IPS-20b (cell line): ENCODE measurements around the gene VPS52.
"Not testable (repeated sequence)": the region's sequence is repeated elsewhere in the genome, so short reads cannot be mapped to it uniquely, and the experiment has no call there.

Source experiments
- H3K27ac ChIP-seq: one replicate; pipeline ENCODE4 v1.5.1; 2013; ENCODE audit warnings: low read length
- H3K27me3 ChIP-seq: 2 replicates; pipeline ENCODE4 v1.6.1; 2013; ENCODE audit warnings: mild to moderate bottlenecking, low read length, inconsistent platforms; ENCODE audit not compliant: insufficient read depth
- H3K36me3 ChIP-seq: 2 replicates; pipeline ENCODE4 v1.6.1; 2013; ENCODE audit warnings: low read depth, mild to moderate bottlenecking, inconsistent platforms, low read length, moderate library complexity; ENCODE audit not compliant: insufficient read depth
- H3K4me1 ChIP-seq: 2 replicates; pipeline ENCODE4 v1.6.1; 2013; ENCODE audit warnings: mild to moderate bottlenecking, control low read depth, inconsistent platforms, low read length, moderate library complexity; ENCODE audit not compliant: insufficient read depth
- H3K4me3 ChIP-seq: 2 replicates; pipeline ENCODE4 v1.5.1; 2013; ENCODE audit warnings: mild to moderate bottlenecking, low read length, inconsistent platforms
- H3K9ac ChIP-seq: 2 replicates; pipeline ENCODE4 v1.6.1; 2013; ENCODE audit warnings: low read depth, mild to moderate bottlenecking, inconsistent platforms, low read length, moderate library complexity
- H3K9me3 ChIP-seq: 2 replicates; pipeline ENCODE4 v1.6.1; 2013; ENCODE audit warnings: mild to moderate bottlenecking, low read depth, low read length, inconsistent platforms; ENCODE audit not compliant: insufficient read depth

The VPS52 gene

DNA sequence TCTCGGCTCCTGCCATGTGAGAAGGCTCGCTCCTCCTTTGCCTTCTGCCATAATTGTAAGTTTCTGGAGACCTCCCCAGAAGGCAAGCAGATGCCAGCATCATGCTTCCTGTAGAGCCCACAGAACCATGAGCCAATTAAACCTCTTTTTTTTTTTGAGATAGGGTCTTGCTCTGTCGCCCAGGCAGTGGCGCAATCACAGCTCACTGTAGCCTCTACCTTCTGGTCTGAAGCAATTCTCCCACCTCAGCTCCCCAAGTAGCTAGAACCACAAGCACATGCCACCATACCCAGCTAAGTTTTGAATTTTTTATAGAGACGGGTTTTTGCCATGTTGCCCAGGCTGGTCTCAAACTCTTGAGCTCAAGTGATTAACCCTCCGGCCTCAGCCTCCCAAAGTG lies 34.8 kb downstream of the VPS52 start:
- H3K4me1 ChIP-seq, result no peaks in the 10 kb centered on the region
- no peaks in the 10 kb centered on the region for H3K36me3 ChIP-seq
- H3K27me3 ChIP-seq, result peaks cover 15% of the 10 kb centered on the region; the same call in 1 of the 2 replicates
- H3K9me3 ChIP-seq, result no peaks in the 10 kb centered on the region
- H3K4me3 ChIP-seq, result no peak overlapping the region
- H3K9ac ChIP-seq, result no peak overlapping the region
- H3K27ac ChIP-seq, result no peak overlapping the region

- Histone ChIP-seq H3K27ac (no peak overlapping the region), H3K27me3 (0 out of 2 replicates have a peak, but pooled peaks cover 13% of the 10 kb centered on the region), H3K9me3 (no peaks in the 10 kb centered on the region), H3K36me3 (no peaks in the 10 kb centered on the region), H3K4me3 (no peak overlapping the region), H3K9ac (no peak overlapping the region), H3K4me1 (no peaks in the 10 kb centered on the region)
Observed at GRCh38 chr6:33236328-33236727, 35.3 kb downstream of the VPS52 start.

GRCh38 chr6:33235221-33235634 lies 36.4 kb downstream of the VPS52 start:
- Histone ChIP-seq H3K27ac (no peak overlapping the region), H3K9ac (no peak overlapping the region), H3K27me3 (0 out of 2 replicates have a peak, but pooled peaks cover 11% of the 10 kb centered on the region), H3K4me1 (no peaks in the 10 kb centered on the region), H3K4me3 (no peak overlapping the region), H3K9me3 (no peaks in the 10 kb centered on the region), H3K36me3 (no peaks in the 10 kb centered on the region)

DNA sequence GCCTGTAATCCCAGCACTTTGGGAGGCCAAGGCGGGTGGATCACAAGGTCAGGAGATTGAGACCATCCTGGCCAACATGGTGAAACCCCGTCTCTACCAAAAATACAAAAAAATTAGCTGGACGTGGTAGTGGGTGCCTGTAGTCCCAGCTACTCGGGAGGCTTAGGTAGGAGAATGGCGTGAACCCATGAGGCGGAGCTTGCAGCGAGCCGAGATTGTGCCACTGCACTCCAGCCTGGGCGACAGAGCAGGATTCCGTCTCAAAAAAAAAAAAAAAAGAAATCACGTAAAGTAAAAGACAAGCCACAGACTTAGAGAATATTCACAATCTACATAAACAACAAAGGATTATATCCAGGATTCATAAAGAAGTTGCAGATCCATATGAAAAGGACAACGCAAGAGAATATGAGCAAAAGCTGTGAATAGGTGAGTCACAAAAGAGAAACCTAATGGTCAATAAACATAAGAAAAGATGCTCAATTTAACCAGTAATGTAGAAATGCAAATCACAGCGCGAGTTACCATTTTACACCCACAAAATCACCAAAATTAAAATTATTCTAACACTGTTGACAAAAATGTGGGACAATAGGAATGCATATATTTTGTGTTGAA lies 45.1 kb downstream of the VPS52 start:
- H3K9me3 ChIP-seq, H3K36me3 ChIP-seq, H3K27me3 ChIP-seq, H3K27ac ChIP-seq: not testable (repeated sequence)
- H3K9ac ChIP-seq, result peak overlapping the region; percentile 14; the same call in 1 of the 2 replicates
- peaks cover 12% of the 10 kb centered on the region; the same call in 1 of the 2 replicates for H3K4me1 ChIP-seq
- peak overlapping the region; percentile 15 for H3K4me3 ChIP-seq

DNA sequence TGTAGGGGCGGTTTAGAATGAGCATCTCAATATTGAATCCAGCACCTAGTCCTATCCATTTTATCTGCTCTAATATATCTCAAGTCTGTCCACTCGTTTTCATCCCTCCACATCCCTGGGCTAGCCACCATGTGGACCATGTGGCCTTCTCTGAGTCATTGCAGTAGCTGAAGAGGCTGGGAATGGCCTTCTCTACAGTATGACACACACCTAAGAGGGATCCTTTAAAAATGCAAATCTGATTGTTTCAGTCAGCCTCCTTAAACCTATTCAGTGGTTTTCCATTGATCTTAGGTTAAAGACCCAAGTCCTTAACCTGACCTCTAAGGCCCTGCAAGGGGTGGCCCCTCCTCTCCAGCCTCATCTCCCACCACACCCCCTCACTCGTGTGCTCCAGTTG lies 54.0 kb downstream of the VPS52 start:
- Histone ChIP-seq H3K9ac (no peak overlapping the region), H3K9me3 (no peaks in the 10 kb centered on the region), H3K4me3 (no peak overlapping the region), H3K27ac (no peak overlapping the region), H3K4me1 (peaks cover 2% of the 10 kb centered on the region; the same call in 1 of the 2 replicates), H3K36me3 (no peaks in the 10 kb centered on the region), H3K27me3 (peaks cover 77% of the 10 kb centered on the region)

DNA sequence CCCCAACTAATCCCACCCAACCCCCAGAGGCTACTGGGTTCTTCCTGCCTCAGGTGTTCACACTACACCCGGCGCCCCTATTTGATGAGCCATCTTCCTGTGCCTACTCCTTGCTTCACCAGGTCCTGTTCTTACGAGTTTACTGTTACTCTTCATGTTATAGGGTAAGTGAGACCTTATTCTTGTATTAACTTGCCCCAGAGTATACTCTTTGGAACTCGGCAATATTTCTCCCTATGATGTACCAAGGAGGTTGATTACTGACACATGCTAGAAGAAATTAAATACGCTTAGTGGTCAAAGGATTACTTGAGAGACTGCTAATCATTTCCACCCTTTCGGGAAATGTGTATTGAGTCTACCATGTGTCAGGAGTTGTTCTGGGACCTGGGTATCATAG lies 54.4 kb downstream of the VPS52 start:
- no peak overlapping the region for H3K27ac ChIP-seq
- H3K4me1 ChIP-seq, result peaks cover 6% of the 10 kb centered on the region; the same call in 1 of the 2 replicates
- H3K27me3 ChIP-seq, result peaks cover 81% of the 10 kb centered on the region
- no peak overlapping the region for H3K9ac ChIP-seq
- H3K36me3 ChIP-seq, result no peaks in the 10 kb centered on the region
- H3K4me3 ChIP-seq, result no peak overlapping the region
- no peaks in the 10 kb centered on the region for H3K9me3 ChIP-seq

GRCh38 chr6:33216117-33216649 lies 55.5 kb downstream of the VPS52 start:
- Histone ChIP-seq H3K4me3 (no peak overlapping the region), H3K9me3 (no peaks in the 10 kb centered on the region), H3K27ac (no peak overlapping the region), H3K36me3 (no peaks in the 10 kb centered on the region), H3K4me1 (peaks cover 6% of the 10 kb centered on the region; the same call in 1 of the 2 replicates), H3K9ac (no peak overlapping the region), H3K27me3 (peaks cover 91% of the 10 kb centered on the region)

DNA sequence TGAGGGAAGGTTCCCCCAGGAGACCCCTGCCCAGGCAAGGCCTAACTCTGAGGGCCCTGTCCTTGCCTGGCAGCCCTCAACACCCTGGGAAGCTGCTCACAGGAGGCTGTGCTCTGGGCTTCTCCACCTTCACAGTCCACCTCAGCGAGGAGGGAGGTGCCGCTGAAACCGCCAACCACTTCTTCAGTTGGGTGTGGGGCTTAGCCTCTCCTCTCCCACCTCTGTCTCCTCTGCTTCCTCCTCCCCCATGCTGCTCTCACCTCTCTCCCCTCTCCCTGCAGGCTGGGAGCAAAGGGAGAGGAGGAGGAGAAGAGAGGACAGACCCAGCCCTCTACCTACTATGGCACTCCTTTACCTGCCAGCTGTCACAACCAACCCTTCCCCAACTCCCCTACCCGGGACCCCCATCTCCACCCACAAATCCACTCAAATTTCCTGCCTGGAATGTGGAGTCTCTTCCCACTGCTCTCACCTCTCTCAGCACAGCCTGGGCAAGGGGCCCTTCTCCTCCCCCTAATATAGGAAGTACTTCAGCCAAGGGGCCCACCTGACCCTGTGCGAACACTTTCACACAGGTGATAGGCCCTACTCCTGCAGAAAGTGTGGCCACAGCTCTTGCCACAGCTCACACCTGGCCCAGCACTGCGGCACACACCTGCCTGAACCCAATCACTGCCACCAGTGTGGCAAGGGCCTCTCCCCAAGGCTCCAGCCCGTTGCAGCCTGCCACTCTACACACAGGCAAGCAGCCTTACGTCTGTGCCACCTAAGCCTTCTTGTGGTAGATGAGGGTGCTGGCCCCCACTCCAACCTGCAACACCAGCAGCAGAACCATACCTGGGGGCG lies 56.2 kb downstream of the VPS52 start:
- Histone ChIP-seq H3K9ac (no peak overlapping the region), H3K4me1 (peaks cover 6% of the 10 kb centered on the region; the same call in 1 of the 2 replicates), H3K36me3 (peaks cover 5% of the 10 kb centered on the region; the same call in 1 of the 2 replicates), H3K27me3 (peaks cover 96% of the 10 kb centered on the region), H3K4me3 (no peak overlapping the region), H3K9me3 (no peaks in the 10 kb centered on the region), H3K27ac (no peak overlapping the region)

DNA sequence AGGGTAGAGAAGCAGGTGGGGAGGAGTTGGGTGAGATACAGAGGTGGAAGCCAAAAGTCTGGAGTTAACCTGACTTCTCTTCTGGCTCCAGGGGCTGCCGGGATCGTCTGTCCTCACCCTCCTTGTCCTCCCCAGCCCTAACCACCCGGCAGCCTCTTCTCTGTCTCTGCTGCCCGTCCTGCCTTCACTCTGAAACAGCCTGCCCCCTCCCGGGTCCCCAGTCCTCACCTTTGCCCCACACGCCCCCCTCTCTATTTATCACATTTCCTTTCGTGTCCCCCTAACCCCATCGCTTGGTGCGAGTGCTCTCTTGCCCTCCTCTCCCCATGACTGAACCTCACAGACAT lies 57.7 kb downstream of the VPS52 start:
- peaks cover 83% of the 10 kb centered on the region for H3K27me3 ChIP-seq
- H3K4me3 ChIP-seq, result peak overlapping the region; percentile 78
- peaks cover 17% of the 10 kb centered on the region for H3K36me3 ChIP-seq
- no peak overlapping the region for H3K27ac ChIP-seq
- peak overlapping the region; percentile 65; the same call in 1 of the 2 replicates for H3K9ac ChIP-seq
- no peaks in the 10 kb centered on the region for H3K9me3 ChIP-seq
- peaks cover 10% of the 10 kb centered on the region; the same call in 1 of the 2 replicates for H3K4me1 ChIP-seq

DNA sequence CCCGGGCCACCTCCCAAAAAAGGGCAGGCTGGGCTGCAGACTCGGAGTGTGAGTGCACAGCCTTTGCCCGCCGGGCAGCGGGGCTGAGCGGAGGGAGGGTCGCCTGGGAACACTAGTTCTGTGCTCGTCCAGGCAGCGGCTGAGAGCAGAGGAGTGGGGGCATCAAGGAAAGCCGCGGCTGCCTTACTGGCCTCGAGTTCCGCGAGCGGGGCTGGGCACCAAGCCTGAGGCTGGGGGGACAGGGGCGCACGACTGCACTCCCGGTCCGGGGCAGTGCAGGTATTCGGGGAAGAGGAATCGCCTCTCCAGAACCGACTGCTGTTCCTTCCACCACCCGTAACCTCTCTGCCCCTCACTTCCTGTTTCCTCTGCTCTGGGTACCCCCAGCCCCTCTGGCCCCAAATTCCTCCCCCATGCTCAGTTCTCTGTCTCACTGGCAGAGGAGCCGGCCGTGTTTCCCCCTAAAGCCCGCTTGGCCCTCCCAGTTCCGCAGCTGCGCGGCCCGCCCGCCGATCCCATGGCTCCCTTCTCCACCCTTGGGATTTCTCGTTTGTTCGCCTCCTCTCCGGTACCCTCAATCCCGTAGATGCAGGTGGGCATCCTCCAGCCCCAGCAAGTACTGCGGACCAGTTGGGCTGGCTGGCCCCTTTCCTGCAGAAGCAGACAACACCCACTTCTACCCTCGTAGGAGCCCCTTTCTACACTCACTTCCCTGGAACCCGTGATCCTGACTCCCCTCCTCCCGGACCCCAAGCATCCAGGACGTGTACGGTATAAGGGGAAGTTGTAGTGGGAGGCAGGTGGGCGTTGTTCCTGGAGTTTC lies 58.3 kb downstream of the VPS52 start:
- peaks cover 12% of the 10 kb centered on the region; the same call in 1 of the 2 replicates for H3K4me1 ChIP-seq
- no peaks in the 10 kb centered on the region for H3K9me3 ChIP-seq
- H3K27ac ChIP-seq, result no peak overlapping the region
- H3K4me3 ChIP-seq, result peak overlapping the region; percentile 78
- peaks cover 77% of the 10 kb centered on the region for H3K27me3 ChIP-seq
- peaks cover 17% of the 10 kb centered on the region for H3K36me3 ChIP-seq
- H3K9ac ChIP-seq, result peak overlapping the region; percentile 65; the same call in 1 of the 2 replicates

- Histone ChIP-seq H3K9me3 (no peaks in the 10 kb centered on the region), H3K36me3 (peaks cover 17% of the 10 kb centered on the region), H3K27me3 (peaks cover 75% of the 10 kb centered on the region), H3K4me1 (peaks cover 12% of the 10 kb centered on the region; the same call in 1 of the 2 replicates), H3K9ac (peak overlapping the region; percentile 65; the same call in 1 of the 2 replicates), H3K27ac (no peak overlapping the region), H3K4me3 (peak overlapping the region; percentile 78)
Observed at GRCh38 chr6:33212857-33213165, 58.9 kb downstream of the VPS52 start.
